Spinal cord (tissue), 10 donors: ENCODE results near the gene RAB26. TPM values are rescaled to one million over a fixed set of nuclear protein-coding genes. Genes with fewer than 3 reads are reported as not detected.
"Not testable (repeated sequence)": the region's sequence is repeated elsewhere in the genome, so short reads cannot be mapped to it uniquely, and the experiment has no call there.

Experiments used
- DNase-seq, 6 donors: peaks; one replicate each; pipeline versions ENCODE4 v3.0.0 to v3.0.0-alpha.2; 2013 to 2015; ENCODE audit warnings: low spot score in 6 of 6, low read depth in 4 of 6
- H3K27ac ChIP-seq: one replicate; pipeline ENCODE4 v1.5.1; 2013; ENCODE audit warnings: low read depth, low read length, control low read depth
- H3K27me3 ChIP-seq: one replicate; pipeline ENCODE4 v1.6.1; 2013; ENCODE audit warnings: low read length; ENCODE audit not compliant: control insufficient read depth, insufficient read depth
- H3K36me3 ChIP-seq: one replicate; pipeline ENCODE4 v1.6.1; 2013; ENCODE audit warnings: low read length; ENCODE audit not compliant: control insufficient read depth, insufficient read depth
- H3K4me1 ChIP-seq: one replicate; pipeline ENCODE4 v1.6.1; 2013; ENCODE audit warnings: low read length; ENCODE audit not compliant: control insufficient read depth, insufficient read depth
- H3K4me3 ChIP-seq: one replicate; pipeline ENCODE4 v1.5.1; 2013; ENCODE audit warnings: low read depth, low read length, control low read depth
- H3K9me3 ChIP-seq: one replicate; pipeline ENCODE4 v1.6.1; 2013; ENCODE audit warnings: low read length; ENCODE audit not compliant: control insufficient read depth, insufficient read depth
- WGBS: methylation state at CpG from one replicate; pipeline ENCODE4 v1.1.5; 2013; ENCODE audit warnings: missing lambda C conversion rate; ENCODE audit not compliant: insufficient coverage; 5-methylcytosine and 5-hydroxymethylcytosine counted together
- long read RNA-seq, 4 donors: transcript quantifications; one replicate each; lab custom pipeline, GENCODE V29; 2026
- polyA plus RNA-seq, 2 donors: library from polyadenylated mRNA; unstranded; fragments of 120-200 nt; gene quantifications; one replicate each; pipeline ENCODE4 v1.2.1, GENCODE V29; 2013; ENCODE audit not compliant: insufficient read length in 2 of 2
- total RNA-seq, 2 donors: library from RNA; depleted of rRNA in 1 of 2; stranded (reverse); fragments of 120-200 nt in 1 of 2; fragments of >200 nt in 1 of 2; gene quantifications; one replicate each; pipeline versions ENCODE4 v1.2.3 to v1.2.4, GENCODE V29; 2013 to 2014
- donor health status: healthy.

Gene RAB26, protein sequence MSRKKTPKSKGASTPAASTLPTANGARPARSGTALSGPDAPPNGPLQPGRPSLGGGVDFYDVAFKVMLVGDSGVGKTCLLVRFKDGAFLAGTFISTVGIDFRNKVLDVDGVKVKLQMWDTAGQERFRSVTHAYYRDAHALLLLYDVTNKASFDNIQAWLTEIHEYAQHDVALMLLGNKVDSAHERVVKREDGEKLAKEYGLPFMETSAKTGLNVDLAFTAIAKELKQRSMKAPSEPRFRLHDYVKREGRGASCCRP
- total RNA-seq: 1 to 10 TPM; 6.6 to 8.2 TPM
- 10 to 100 TPM; 26.8 to 29.8 TPM for polyA plus RNA-seq
- long read RNA-seq, donor 1, transcript RAB26-201 (9 exons, 1,675 nt): major isoform, 11 of 14 reads
- long read RNA-seq, donor 1, partial matches to known transcripts: 0 of 14 reads
- long read RNA-seq, donor 1, other reads (novel, unspliced or antisense): 0 of 14 reads
- long read RNA-seq, donor 2, partial matches to known transcripts: 0 of 4 reads
- long read RNA-seq, donor 2, other reads (novel, unspliced or antisense): 0 of 4 reads
- long read RNA-seq, donor 3, transcript RAB26-201 (9 exons, 1,675 nt): major isoform, 6 of 7 reads
- long read RNA-seq, donor 3, partial matches to known transcripts: 0 of 7 reads
- long read RNA-seq, donor 3, other reads (novel, unspliced or antisense): 0 of 7 reads
- long read RNA-seq, donor 4, partial matches to known transcripts: 0 of 2 reads
- long read RNA-seq, donor 4, other reads (novel, unspliced or antisense): 0 of 2 reads

DNA sequence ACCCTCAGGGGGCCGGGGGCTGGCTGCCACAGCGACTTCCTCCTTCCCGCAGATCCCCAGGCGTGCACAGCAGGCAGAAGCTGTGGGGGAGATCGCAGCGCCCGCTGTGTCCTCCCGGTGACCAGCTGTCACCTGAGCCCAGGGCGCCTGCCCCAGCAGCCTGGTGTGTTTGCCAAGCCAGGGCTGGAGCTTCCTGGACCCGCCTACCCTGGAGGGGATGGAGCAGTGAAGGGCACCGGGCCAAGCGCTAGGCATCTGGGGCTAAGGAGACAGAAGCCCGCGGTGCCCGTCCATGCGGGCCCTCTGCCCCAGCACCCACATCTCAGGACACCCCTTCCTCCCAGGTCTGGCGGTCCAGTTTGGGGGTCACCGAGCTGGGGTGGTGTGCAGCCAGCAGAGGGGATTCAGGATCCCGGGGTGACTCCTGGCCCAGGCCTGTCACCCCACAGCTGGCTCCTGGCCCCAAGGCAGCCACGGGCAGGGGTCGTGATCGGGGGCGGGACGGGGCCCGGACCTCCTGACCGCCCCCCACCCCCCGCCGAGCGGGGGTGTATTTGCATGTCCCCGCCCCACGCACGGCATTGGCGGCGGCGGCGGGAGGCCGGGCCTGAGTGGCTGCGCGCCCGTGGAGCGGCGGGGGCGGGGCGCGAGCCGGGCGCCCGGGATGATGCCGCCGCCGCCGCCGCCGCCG, at the start of gene RAB26:
RAB26 (plus strand) TSS at position 645 of the 691 bp plus-strand sequence. CDS start 159 bp downstream, outside the sequence.
- Histone ChIP-seq H3K4me3 (peak within 1 kb of the TSS; percentile 14), H3K27ac (peak within 1 kb of the TSS; percentile 35), H3K4me1 (peaks cover 76% of the 10 kb centered on the region), H3K9me3 (no peaks in the 10 kb centered on the region), H3K27me3 (no peaks in the 10 kb centered on the region), H3K36me3 (peaks cover 45% of the 10 kb centered on the region)
- WGBS: 4% methylated on average over 49 of the region's 55 CpGs
- DNase-seq: peak in 2 of 6 donors; percentile 84 to 85

DNA sequence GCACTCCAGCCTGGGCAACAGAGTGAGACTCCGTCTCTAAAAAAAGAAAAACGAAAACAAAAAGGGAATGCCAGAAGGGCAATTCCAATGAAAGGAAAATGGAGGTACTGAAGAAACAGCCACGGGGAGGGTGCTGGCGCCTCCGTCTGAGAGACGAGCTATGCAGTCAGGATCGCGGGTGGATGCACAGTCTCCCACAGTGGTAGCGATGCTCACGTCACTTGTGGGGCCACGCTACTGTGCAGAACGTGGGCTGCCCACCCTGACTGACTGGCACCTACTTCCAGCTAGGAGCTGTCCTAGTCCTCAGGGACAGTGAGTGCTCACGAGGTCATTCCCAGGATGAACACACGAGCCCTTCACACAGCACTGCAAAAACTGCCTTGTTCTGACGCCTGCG, 46.8 kb upstream of the RAB26 start:
- H3K9me3 ChIP-seq, DNase-seq, H3K4me3 ChIP-seq, H3K27me3 ChIP-seq, H3K27ac ChIP-seq, H3K4me1 ChIP-seq: not testable (repeated sequence)
- H3K36me3 ChIP-seq: peaks cover 85% of the 10 kb centered on the region
- WGBS: 100% methylated on average over 5 of the region's 16 CpGs

DNA sequence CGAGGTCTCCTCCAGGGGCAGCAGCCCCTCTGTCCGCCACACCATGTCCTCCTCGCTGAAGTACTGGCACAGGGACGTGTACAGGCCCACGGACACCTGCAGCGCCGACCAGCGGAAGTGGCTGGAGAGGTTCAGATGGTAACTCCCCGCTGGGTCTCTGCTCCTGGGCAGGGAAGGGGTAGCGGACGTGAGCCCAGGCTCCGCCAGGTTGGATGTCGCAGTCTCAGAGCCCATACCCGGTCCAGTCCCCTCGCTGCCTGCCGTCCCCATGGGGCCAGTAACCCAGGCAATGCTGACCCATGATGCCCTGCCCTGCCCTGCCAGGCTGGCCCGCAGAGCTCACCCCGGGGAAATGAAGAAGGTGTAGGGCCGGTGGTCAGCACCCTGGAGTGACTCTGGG, 46.0 kb upstream of the RAB26 start:
- DNase-seq: no peak
- no peak overlapping the region for H3K27ac ChIP-seq
- H3K4me3 ChIP-seq: no peak overlapping the region
- H3K9me3 ChIP-seq: no peaks in the 10 kb centered on the region
- H3K4me1 ChIP-seq: no peaks in the 10 kb centered on the region
- 95% methylated on average over 18 of the region's 19 CpGs for WGBS
- H3K27me3 ChIP-seq: no peaks in the 10 kb centered on the region
- H3K36me3 ChIP-seq: peaks cover 84% of the 10 kb centered on the region

DNA sequence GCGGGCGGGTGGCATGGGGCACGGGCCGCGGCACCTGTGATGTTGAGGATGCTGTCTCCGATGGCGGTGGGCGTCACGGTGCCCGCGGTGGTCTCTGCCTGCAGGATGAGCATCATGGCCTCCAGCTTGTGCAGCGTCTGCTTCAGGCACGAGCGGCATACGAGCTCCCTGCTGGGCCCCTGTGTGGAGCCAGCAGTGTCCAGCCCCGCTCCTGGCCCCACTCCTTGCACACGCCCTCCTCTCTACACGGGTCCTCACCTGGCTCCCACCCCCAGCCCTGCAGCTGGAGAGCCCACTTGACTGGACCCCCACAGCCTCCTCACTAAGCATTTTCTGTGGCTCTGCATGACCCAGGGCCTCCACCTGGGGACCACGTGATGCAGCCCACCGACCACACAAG, 44.0 kb upstream of the RAB26 start:
- peaks cover 93% of the 10 kb centered on the region for H3K36me3 ChIP-seq
- not testable (repeated sequence) for H3K27ac ChIP-seq, H3K4me3 ChIP-seq, H3K9me3 ChIP-seq, H3K27me3 ChIP-seq, H3K4me1 ChIP-seq, DNase-seq
- 97% methylated on average over 9 of the region's 20 CpGs for WGBS

DNA sequence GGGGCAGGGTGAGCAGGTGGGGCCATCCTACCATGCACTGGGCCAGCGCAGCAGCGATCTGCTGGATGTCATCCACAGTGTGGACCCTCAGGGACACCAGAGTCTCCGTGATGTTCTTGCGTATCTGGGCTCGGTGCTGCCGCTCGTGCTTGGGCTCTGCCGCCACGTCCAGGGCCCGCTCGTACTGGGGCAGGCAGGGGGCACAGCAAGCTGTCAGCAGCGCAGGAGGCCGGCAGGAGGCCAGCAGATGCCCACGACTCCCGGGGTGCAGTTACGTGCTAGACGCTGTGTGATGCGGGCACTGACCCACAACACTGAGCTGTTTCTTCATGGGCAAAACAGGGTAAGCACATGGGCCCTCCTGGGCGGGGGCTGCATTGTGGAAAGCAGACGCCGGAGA, 43.1 kb upstream of the RAB26 start:
- 88% methylated on average over 21 of the region's 21 CpGs for WGBS
- DNase-seq, H3K9me3 ChIP-seq, H3K4me3 ChIP-seq, H3K27me3 ChIP-seq, H3K27ac ChIP-seq, H3K4me1 ChIP-seq: not testable (repeated sequence)
- H3K36me3 ChIP-seq: peaks cover 93% of the 10 kb centered on the region

DNA sequence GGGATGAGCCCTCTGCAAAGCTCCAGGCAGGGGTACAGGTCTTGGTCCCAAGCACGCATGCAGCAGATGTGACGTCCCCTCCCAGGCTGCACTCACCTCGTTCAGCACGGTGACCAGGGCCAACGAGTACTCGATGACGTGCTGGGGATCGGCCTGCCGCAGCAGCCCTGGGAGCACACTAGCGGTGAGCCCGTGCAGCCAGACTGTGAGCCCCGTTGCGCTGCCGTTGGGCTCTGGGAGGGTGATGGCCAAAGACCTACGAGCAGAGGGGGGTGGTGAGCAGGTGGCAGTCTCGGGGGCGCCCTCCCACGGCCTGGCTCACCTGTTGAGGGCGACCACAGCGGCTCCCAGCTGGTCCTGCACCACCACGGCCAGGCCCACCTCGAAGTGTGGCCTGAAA, 42.7 kb upstream of the RAB26 start:
- H3K9me3 ChIP-seq, H3K27ac ChIP-seq, H3K27me3 ChIP-seq, H3K4me1 ChIP-seq, DNase-seq, H3K4me3 ChIP-seq: not testable (repeated sequence)
- WGBS: 90% methylated on average over 12 of the region's 22 CpGs
- peaks cover 93% of the 10 kb centered on the region for H3K36me3 ChIP-seq

DNA sequence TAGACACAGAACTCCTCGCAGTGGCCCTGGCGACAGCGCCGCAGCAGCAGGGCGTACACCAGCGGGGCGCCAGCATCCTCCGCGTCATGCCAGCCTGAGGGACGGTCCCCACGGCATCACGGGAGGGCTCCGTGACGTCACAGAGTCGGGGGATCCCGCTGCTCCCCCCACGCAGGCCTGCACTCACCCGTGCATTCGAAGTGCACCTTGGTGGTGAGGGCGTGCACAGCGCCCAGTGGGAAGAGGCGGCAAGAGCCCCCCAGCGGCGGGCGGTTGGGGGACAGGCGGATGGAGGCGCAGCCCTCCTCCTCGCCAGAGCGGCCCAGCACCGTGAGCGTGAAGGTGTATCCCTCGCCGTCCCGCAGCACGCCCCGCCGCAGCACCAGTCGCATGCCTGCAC, 42.2 kb upstream of the RAB26 start:
- H3K36me3 ChIP-seq: peaks cover 93% of the 10 kb centered on the region
- H3K9me3 ChIP-seq, H3K27ac ChIP-seq, H3K27me3 ChIP-seq, H3K4me3 ChIP-seq, H3K4me1 ChIP-seq, DNase-seq: not testable (repeated sequence)
- WGBS: 93% methylated on average over 17 of the region's 38 CpGs

DNA sequence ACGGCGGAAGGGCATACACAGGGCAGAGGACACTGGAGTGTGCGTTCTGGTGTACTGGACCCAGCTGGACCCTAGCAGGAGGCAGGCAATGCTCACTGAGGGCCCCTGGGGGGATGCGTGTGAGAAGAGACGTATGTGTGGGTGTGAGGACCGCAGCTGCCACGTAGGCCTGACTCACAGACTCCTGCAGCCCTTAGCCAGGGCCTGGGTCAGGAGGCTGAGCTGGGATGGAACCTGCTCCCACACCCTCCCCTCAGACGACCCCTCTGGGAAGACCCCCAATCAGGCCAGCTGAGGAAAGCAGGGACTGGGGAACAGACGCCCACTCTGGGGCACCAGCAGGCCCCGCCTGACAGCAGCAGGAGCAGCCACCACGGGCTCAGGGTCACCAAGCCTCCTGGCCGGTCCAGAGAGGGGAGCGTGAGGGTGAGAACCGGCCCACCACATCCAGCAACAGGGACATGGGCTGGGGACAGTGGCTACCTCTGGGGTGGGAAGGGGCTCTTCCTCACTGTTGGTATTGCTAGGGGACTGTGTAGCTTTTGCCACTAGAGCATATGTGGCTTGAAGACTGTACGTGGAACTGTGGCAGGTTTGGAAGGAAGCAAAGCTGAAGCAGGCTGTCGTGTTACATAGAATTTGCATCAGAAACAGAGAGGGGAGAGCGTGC, 41.2 kb upstream of the RAB26 start:
- not testable (repeated sequence) for H3K4me3 ChIP-seq, H3K4me1 ChIP-seq, H3K27me3 ChIP-seq, H3K27ac ChIP-seq, H3K9me3 ChIP-seq, DNase-seq
- 88% methylated on average over 8 of the region's 17 CpGs for WGBS
- peaks cover 93% of the 10 kb centered on the region for H3K36me3 ChIP-seq

DNA sequence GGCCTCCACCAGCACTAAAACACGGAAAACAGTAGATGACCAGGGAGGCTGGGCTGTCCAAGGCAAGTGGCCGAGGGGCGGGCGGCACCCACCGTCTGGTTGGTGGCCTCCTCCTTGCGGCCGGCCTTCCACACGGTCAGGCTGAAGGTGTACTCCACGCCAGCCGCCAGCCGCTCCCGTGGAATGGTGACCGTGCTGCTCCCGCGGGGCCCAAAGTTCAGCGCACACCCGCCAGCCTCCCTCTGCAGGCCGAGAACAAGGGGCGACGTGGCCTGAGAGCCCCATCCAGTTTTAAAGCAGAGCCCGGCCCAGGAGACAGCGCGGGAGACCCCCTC, 40.7 kb upstream of the RAB26 start:
- not testable (repeated sequence) for H3K27ac ChIP-seq, H3K4me3 ChIP-seq, DNase-seq, H3K4me1 ChIP-seq, H3K9me3 ChIP-seq, H3K27me3 ChIP-seq
- WGBS: 93% methylated on average over 17 of the region's 23 CpGs
- H3K36me3 ChIP-seq: peaks cover 93% of the 10 kb centered on the region
